ENCODE results near the gene COL4A2. TPM values are rescaled to one million over a fixed set of nuclear protein-coding genes. Genes with fewer than 3 reads are reported as not detected.

Gene COL4A2
- total RNA-seq, 3 donors from 2014 or later (not counting 1 experiment from before 2014, with no cell fraction given) = not detected

DNA sequence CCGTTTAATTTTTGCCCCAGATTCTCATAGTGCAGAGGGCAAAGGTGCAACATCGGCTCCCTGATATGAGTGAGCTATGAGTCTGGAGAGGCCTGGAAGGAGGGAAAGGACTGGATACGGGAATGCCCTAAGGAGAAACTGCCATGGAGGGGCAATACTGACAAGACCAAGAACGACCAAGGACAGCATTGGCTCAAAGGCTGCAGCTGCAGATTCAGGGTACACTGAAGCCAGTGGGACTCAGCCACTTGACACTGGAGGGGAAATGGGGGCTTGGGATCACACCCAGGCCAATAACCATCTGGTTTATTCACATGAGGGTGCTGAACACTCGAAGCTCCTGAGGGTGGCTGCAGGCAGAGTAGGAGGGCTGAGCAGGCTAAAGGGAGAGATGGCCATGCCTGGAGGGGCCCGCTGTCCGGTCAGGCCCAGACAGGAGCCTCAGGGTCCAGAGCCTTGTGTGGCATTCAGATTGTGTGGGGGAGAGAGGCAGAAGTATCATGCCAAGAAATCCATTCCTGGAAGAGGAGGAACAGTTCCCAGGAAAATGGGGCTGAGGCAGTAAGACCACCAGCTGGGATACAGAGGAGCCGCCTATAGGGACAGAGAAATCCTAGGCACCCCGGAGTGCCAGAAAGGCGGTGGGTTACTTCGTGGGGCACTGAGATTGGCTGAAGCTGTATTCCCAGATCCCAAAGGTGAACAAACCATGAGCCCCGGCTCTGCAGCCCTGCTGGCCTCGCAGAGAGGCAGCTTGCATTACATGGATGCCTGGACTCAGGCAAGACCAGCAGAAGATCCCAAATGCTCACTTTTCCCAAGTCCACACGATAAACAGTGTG, 20.9 kb upstream of the COL4A2 start:
- Mint-ChIP-seq H3K9me3 (no peaks in the 10 kb centered on the region), H3K4me3 (no peak overlapping the region), H3K27me3 (ENCODE audit: low read depth in 2 of 2) (peaks cover 0 to 8% of the 10 kb centered on the region in 2 donors), H3K4me1 (no peaks in the 10 kb centered on the region), H3K36me3 (no peaks in the 10 kb centered on the region), H3K27ac (no peak overlapping the region)
- no peak overlapping the region for H3K27ac ChIP-seq (ENCODE audit: low read length)
- ATAC-seq (no peak), DNase-seq (no peak)
- H3K36me3 ChIP-seq (ENCODE audit: control insufficient read depth, insufficient read depth, low read length) = no peaks in the 10 kb centered on the region
- TF ChIP-seq, protein P1, sequence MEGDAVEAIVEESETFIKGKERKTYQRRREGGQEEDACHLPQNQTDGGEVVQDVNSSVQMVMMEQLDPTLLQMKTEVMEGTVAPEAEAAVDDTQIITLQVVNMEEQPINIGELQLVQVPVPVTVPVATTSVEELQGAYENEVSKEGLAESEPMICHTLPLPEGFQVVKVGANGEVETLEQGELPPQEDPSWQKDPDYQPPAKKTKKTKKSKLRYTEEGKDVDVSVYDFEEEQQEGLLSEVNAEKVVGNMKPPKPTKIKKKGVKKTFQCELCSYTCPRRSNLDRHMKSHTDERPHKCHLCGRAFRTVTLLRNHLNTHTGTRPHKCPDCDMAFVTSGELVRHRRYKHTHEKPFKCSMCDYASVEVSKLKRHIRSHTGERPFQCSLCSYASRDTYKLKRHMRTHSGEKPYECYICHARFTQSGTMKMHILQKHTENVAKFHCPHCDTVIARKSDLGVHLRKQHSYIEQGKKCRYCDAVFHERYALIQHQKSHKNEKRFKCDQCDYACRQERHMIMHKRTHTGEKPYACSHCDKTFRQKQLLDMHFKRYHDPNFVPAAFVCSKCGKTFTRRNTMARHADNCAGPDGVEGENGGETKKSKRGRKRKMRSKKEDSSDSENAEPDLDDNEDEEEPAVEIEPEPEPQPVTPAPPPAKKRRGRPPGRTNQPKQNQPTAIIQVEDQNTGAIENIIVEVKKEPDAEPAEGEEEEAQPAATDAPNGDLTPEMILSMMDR (IDR thresholded peaks at IDR 0.05) = no peak
- no peaks in the 10 kb centered on the region for H3K27me3 ChIP-seq (ENCODE audit: control insufficient read depth, insufficient read depth, low read length)
- H3K9me3 ChIP-seq (ENCODE audit: control insufficient read depth, insufficient read depth, low read length) = no peaks in the 10 kb centered on the region
- WGBS (ENCODE audit: insufficient coverage) = 86% methylated on average over 14 of the region's 14 CpGs
- H3K4me1 ChIP-seq (ENCODE audit: control insufficient read depth, insufficient read depth, low read length) = no peaks in the 10 kb centered on the region
- intact Hi-C loops (cut with micrococcal nuclease) = no loop called here
- H3K4me3 ChIP-seq (ENCODE audit: low read length) = no peak overlapping the region

DNA sequence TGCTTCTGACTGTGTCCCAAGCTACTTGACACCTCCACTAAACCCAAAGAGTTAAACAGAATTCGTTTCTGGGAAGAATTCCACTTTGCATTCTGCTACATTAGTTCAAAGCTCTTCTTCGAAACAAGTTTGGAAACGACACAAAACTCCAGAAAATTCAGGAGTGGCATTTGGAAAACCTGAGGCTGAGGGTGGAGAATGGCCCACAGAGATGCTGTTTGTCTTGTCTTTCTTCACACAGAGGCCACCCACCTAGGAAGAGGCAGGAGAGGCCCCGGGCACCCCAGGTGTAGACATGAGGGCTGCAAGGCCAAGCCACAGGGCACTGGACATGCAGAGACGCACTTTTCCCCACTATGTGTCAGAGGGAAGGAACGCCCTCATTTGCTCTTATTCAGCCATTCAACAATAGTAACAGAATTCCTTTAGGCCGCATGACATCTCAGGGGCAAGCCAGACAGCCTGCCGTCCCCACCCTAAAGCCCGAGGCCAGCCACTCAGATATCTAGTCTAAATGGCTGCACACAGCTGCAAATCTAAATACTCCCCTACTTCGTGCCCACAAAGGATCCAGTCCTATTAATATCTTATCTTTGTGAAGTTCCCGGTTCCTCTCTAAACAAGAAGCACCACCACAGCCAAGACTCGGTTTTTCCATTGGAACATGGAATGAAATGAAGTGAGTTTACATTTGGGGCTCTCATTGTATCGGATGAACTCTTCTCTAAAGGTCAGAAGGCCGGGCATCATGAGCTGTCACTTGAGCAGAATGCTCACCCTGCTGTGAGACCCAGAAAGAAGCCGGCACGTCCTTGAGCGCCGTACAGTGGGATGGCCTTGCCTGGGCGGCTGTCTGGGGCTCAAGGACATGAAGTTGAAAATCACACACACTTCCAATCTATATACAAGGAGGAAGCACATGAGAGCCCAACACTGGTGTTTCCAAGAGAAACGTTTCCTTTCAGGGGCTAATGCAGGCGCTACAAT, 20.0 kb upstream of the COL4A2 start:
- Histone ChIP-seq H3K4me3 (ENCODE audit: low read length) (no peak overlapping the region), H3K36me3 (ENCODE audit: control insufficient read depth, insufficient read depth, low read length) (no peaks in the 10 kb centered on the region), H3K27me3 (ENCODE audit: control insufficient read depth, insufficient read depth, low read length) (no peaks in the 10 kb centered on the region), H3K4me1 (ENCODE audit: control insufficient read depth, insufficient read depth, low read length) (no peaks in the 10 kb centered on the region), H3K9me3 (ENCODE audit: control insufficient read depth, insufficient read depth, low read length) (no peaks in the 10 kb centered on the region), H3K27ac (ENCODE audit: low read length) (no peak overlapping the region)
- H3K9me3 Mint-ChIP-seq = no peaks in the 10 kb centered on the region
- peaks cover 0 to 7% of the 10 kb centered on the region in 2 donors for H3K27me3 Mint-ChIP-seq (ENCODE audit: low read depth in 2 of 2)
- DNase-seq = no peak
- intact Hi-C loops (cut with micrococcal nuclease) = no loop called here
- no peaks in the 10 kb centered on the region for H3K4me1 Mint-ChIP-seq
- ATAC-seq = no peak
- H3K4me3 Mint-ChIP-seq = no peak overlapping the region
- no peaks in the 10 kb centered on the region for H3K36me3 Mint-ChIP-seq
- TF ChIP-seq, protein P1 (IDR thresholded peaks at IDR 0.05) = no peak
- H3K27ac Mint-ChIP-seq = no peak overlapping the region
- 73% methylated on average over 20 of the region's 21 CpGs for WGBS (ENCODE audit: insufficient coverage)

DNA sequence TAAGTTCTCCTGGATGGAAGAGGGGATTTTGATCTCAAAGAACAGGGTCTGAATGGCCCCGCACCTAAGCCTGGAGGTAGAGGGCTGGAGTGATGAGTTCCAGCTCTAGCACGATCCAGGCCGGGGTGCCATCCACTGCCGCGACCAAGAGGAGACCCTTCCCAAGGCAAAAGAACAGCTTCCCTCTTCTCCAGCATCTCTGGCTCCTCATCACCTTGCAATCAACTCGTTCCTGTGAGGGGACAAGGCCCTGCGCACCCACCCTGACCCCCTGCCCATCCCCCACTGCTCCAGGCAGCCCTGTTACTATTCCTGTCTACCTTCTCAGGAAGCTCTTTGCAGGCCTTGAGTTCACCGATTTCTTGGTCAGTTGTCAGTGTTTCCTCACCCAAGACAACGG, 17.9 kb upstream of the COL4A2 start:
- H3K4me1 Mint-ChIP-seq = no peaks in the 10 kb centered on the region
- intact Hi-C loops (cut with micrococcal nuclease) = no loop called here
- Histone ChIP-seq H3K4me3 (ENCODE audit: low read length) (no peak overlapping the region), H3K36me3 (ENCODE audit: control insufficient read depth, insufficient read depth, low read length) (no peaks in the 10 kb centered on the region), H3K27ac (ENCODE audit: low read length) (no peak overlapping the region), H3K27me3 (ENCODE audit: control insufficient read depth, insufficient read depth, low read length) (no peaks in the 10 kb centered on the region), H3K9me3 (ENCODE audit: control insufficient read depth, insufficient read depth, low read length) (no peaks in the 10 kb centered on the region), H3K4me1 (ENCODE audit: control insufficient read depth, insufficient read depth, low read length) (no peaks in the 10 kb centered on the region)
- peaks cover 0 to 7% of the 10 kb centered on the region in 2 donors for H3K27me3 Mint-ChIP-seq (ENCODE audit: low read depth in 2 of 2)
- no peak overlapping the region for H3K4me3 Mint-ChIP-seq
- H3K9me3 Mint-ChIP-seq = no peaks in the 10 kb centered on the region
- 87% methylated on average over 9 of the region's 9 CpGs for WGBS (ENCODE audit: insufficient coverage)
- no peak for ATAC-seq
- no peak for DNase-seq
- TF ChIP-seq, protein P1 (IDR thresholded peaks at IDR 0.05) = no peak
- H3K27ac Mint-ChIP-seq = no peak overlapping the region
- H3K36me3 Mint-ChIP-seq = no peaks in the 10 kb centered on the region

Data from natural killer cell (primary cell).